ENCODE data around the gene ACTN4.

DNA sequence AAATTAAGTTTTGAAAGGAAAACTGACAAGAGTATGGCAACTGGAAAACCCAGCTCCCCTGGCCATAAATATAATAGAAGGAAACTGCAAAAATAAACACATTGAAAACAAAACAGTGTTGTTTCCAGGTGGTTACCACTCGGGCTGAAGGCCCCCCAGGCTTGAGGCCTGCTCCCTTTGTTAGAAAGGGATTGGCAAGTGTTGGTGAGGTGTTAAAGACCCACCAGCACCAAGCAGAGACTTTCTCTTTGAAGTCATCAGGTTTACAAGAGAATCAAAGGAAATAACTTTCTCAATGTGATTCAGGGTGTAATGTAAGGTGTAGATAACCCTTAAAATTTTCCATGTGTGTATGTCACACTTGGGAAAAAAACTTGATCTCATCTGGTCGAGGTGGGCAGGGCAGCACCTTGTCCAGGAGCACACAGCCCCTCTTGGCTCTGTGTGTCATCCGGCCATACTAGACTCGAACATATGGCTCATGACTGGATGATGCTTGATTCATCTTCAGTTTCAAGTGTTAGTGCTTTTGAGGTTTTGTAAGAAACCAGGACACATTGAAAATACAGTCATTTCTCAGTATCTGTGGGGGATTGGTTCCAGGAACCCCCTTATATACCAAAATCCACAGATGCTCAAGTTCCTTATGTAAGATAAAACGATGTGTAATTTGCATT lies 7.8 kb downstream of the ACTN4 start:
- TF ChIP-seq POLR2A (IDR thresholded peaks at IDR 0.05): no peak
- TF ChIP-seq, protein P1, sequence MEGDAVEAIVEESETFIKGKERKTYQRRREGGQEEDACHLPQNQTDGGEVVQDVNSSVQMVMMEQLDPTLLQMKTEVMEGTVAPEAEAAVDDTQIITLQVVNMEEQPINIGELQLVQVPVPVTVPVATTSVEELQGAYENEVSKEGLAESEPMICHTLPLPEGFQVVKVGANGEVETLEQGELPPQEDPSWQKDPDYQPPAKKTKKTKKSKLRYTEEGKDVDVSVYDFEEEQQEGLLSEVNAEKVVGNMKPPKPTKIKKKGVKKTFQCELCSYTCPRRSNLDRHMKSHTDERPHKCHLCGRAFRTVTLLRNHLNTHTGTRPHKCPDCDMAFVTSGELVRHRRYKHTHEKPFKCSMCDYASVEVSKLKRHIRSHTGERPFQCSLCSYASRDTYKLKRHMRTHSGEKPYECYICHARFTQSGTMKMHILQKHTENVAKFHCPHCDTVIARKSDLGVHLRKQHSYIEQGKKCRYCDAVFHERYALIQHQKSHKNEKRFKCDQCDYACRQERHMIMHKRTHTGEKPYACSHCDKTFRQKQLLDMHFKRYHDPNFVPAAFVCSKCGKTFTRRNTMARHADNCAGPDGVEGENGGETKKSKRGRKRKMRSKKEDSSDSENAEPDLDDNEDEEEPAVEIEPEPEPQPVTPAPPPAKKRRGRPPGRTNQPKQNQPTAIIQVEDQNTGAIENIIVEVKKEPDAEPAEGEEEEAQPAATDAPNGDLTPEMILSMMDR (IDR thresholded peaks at IDR 0.05): no peak
